H1 (cell line): ENCODE results near the gene LCMT1.

Source experiments
- BRCA1 ChIP-seq: IDR thresholded peaks from 2 replicates; pipeline ENCODE4 v1.6.1; 2012; ENCODE audit warnings: low read depth, low read length, improper control_type of control experiment
- CEBPB ChIP-seq: IDR thresholded peaks from 2 replicates; pipeline ENCODE4 v1.6.1; 2012; ENCODE audit warnings: low read depth, low read length
- EGR1 ChIP-seq: IDR thresholded peaks from 2 replicates; pipeline ENCODE4 v1.6.1; 2011; ENCODE audit warnings: low read depth, low read length, borderline replicate concordance
- EZH2 ChIP-seq: fragments of 200-600 bp; sonication (generic); IDR thresholded peaks from 2 replicates; pipeline ENCODE4 v1.7.1; 2012; ENCODE audit warnings: low read depth, mild to moderate bottlenecking, moderate library complexity, low read length, inconsistent platforms; ENCODE audit not compliant: severe bottlenecking
- JUN ChIP-seq: IDR thresholded peaks from 2 replicates; pipeline ENCODE4 v1.6.1; 2011; ENCODE audit warnings: low read depth, mild to moderate bottlenecking, improper control_type of control experiment, low read length
- POLR2A ChIP-seq, 2 experiments: IDR thresholded peaks; 1 replicate in 1 of 2; 2 replicates in 1 of 2; pipeline ENCODE4 v1.6.1; 2011; ENCODE audit warnings: low read depth in 2 of 2, low read length in 2 of 2, mild to moderate bottlenecking in 2 of 2; ENCODE audit errors: control extremely low read depth in 1 of 2
- POLR2AphosphoS5 ChIP-seq: IDR thresholded peaks from 2 replicates; pipeline ENCODE4 v1.6.1; 2011; ENCODE audit warnings: low read depth, low read length
- SIN3A ChIP-seq, 2 experiments: IDR thresholded peaks in 1 of 2; conservative IDR thresholded peaks in 1 of 2; 2 replicates each; pipeline ENCODE4 v1.6.1; 2011 to 2012; ENCODE audit warnings: low read length in 2 of 2, improper control_type of control experiment in 1 of 2, low read depth in 1 of 2, mild to moderate bottlenecking in 1 of 2
- SIX5 ChIP-seq: IDR thresholded peaks from 2 replicates; pipeline ENCODE4 v1.6.1; 2011; ENCODE audit warnings: mild to moderate bottlenecking, low read depth, low read length
- SP2 ChIP-seq: IDR thresholded peaks from 2 replicates; pipeline ENCODE4 v1.6.1; 2012; ENCODE audit warnings: mild to moderate bottlenecking, low read length, inconsistent platforms
- YY1 ChIP-seq: IDR thresholded peaks from 2 replicates; pipeline ENCODE4 v1.6.1; 2011; ENCODE audit warnings: low read depth, mild to moderate bottlenecking, low read length
- TF ChIP-seq, protein P1 (sequence below), 3 experiments: IDR thresholded peaks; 1 replicate in 2 of 3; 2 replicates in 1 of 3; pipeline versions ENCODE4 v1.5.1 to v1.6.1; 2011; ENCODE audit warnings: low read length in 3 of 3, mild to moderate bottlenecking in 3 of 3, inconsistent platforms in 2 of 3, low read depth in 1 of 3, moderate library complexity in 1 of 3; ENCODE audit not compliant: insufficient read depth in 1 of 3; ENCODE audit errors: control extremely low read depth in 1 of 3
- TF ChIP-seq, protein P2 (sequence below): IDR thresholded peaks from 2 replicates; pipeline ENCODE4 v1.6.1; 2012; ENCODE audit warnings: inconsistent platforms

DNA sequence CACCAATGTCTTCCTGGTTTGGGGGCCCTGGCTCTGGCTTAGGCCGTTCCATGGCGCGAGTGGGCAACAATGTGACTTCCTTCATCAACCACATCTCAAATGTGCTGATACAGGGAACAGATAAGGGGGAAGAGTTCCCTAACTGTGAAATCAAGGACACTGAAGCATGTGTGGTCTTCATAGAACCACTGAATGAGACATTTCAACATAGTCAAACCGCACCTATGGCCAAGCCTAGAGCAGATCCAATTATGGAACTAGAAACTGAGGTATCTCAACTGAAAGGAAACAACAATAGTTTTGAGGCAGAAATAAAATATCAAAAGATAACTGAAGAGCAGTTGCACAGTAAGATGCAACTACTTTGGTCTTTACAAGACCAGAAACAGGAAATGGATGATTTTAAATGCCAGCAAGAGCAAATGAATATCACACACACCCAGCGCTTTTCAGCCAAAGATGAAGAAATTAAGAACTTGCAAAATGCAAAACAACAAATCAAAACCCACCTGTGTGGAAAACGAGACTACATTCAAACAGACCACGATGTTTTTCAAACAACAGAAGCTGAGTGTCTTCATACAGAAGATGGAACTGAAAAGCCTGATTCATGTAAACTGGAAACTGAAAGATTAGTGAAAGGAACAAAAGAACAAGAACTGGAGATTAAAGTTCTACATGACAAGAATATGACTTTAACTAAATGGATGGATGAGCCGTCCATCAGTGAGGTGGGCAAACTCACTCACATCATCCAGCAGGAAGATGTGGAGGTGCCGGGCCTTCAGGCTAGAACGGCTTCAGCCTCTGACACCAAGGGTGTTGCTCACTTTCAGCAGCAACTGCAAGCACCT lies 18.1 kb upstream of the LCMT1 start:
- TF ChIP-seq, protein P1, sequence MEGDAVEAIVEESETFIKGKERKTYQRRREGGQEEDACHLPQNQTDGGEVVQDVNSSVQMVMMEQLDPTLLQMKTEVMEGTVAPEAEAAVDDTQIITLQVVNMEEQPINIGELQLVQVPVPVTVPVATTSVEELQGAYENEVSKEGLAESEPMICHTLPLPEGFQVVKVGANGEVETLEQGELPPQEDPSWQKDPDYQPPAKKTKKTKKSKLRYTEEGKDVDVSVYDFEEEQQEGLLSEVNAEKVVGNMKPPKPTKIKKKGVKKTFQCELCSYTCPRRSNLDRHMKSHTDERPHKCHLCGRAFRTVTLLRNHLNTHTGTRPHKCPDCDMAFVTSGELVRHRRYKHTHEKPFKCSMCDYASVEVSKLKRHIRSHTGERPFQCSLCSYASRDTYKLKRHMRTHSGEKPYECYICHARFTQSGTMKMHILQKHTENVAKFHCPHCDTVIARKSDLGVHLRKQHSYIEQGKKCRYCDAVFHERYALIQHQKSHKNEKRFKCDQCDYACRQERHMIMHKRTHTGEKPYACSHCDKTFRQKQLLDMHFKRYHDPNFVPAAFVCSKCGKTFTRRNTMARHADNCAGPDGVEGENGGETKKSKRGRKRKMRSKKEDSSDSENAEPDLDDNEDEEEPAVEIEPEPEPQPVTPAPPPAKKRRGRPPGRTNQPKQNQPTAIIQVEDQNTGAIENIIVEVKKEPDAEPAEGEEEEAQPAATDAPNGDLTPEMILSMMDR (IDR thresholded peaks at IDR 0.05; ENCODE audit: control extremely low read depth in 1 of 3, insufficient read depth in 1 of 3, low read depth in 1 of 3, low read length in 3 of 3) = no peak
- TF ChIP-seq POLR2AphosphoS5 = no peak
- TF ChIP-seq EGR1 = no peak
- TF ChIP-seq POLR2A (IDR thresholded peaks at IDR 0.05; ENCODE audit: control extremely low read depth in 1 of 2, low read depth in 2 of 2, low read length in 2 of 2) = no peak
- no peak for TF ChIP-seq EZH2
- TF ChIP-seq BRCA1 = no peak
- TF ChIP-seq SIX5 = no peak
- TF ChIP-seq SIN3A (conservative IDR thresholded peaks at IDR 0.05 in 1 of 2, IDR thresholded peaks at IDR 0.05 in 1 of 2; ENCODE audit: low read depth in 1 of 2, low read length in 2 of 2) = no peak
- TF ChIP-seq CEBPB = no peak
- no peak for TF ChIP-seq JUN
- TF ChIP-seq SP2 = no peak
- TF ChIP-seq, protein P2, sequence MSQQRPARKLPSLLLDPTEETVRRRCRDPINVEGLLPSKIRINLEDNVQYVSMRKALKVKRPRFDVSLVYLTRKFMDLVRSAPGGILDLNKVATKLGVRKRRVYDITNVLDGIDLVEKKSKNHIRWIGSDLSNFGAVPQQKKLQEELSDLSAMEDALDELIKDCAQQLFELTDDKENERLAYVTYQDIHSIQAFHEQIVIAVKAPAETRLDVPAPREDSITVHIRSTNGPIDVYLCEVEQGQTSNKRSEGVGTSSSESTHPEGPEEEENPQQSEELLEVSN = no peak
- no peak for TF ChIP-seq YY1
